NCI-H2171 treated with DMSO at 0.1 percent for 48 hours (cell line): Measurements from ENCODE around the gene GJD4.

Experiments
- DNase-seq: peaks from one replicate; lab custom pipeline; 2025; lab: John Stamatoyannopoulos, UW

GJD4 gene, protein sequence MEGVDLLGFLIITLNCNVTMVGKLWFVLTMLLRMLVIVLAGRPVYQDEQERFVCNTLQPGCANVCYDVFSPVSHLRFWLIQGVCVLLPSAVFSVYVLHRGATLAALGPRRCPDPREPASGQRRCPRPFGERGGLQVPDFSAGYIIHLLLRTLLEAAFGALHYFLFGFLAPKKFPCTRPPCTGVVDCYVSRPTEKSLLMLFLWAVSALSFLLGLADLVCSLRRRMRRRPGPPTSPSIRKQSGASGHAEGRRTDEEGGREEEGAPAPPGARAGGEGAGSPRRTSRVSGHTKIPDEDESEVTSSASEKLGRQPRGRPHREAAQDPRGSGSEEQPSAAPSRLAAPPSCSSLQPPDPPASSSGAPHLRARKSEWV

DNA sequence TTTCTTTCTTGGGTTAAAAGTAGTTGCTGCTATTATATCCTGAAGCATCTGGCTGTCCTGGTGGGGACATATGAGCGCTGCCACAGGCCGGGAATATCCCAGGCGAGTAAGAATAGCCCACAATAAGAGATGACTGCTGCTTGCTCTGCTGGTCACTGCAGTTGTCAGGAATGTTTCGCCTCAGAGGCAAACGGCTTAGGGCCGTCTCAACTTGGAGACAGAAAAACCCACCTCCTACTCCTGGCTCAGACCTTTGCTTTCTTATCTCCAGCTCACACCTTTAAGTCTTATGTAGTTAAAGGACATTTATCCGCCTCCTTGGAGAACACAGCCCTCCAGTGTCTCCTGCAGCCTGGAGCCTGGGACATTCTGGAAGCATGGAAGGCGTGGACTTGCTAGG is at the start of gene GJD4:
TSS of gene GJD4 (plus strand) at position 151 of the 400 bp plus-strand sequence. CDS start at position 378, 227 bp downstream.
- DNase-seq = no peak

DNA sequence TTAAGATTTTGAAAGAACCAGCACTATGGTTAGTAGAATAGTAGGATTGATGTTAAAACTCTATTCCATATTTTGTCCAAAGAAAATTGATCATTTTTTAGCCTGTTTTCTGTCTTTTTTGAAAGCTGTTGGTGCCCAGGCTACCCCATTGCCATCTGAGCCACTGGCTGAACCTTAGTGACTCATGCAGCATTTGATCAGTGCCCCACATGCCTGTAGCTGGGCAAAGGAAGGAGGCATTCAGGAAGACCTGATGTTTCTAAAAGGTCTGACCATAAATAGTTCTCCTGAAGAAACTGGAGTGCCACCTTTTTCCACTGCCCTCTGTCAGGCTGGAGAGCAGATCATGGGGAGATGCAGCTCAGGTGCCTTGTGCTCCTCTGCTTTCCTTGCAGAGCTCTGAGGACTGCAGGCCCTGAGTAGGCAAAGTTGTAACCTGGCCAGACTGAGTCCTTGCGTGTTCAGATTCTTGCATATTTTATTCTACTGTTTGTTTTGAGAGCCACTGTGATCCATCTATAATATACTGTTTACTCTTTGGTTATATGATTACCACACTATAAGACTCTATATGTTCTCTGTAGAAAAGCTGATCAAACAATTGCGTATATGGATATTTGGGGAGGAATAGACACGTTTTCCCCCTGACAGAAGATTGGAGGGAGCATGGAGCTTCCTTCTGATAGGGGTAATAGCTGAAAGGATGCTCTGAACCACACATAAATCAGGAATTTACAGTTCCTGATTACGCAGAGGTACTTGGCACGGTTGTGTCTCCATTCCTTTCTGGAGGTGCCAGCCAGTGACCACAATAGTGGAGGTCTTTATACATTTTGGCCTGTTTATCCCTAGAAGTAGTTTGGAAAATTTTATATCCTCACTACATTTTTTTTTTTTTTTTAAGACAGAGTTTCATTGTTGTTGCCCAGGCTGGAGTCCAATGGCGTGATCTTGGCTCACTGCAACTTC is 48.9 kb upstream of the GJD4 start:
- no peak for DNase-seq

DNA sequence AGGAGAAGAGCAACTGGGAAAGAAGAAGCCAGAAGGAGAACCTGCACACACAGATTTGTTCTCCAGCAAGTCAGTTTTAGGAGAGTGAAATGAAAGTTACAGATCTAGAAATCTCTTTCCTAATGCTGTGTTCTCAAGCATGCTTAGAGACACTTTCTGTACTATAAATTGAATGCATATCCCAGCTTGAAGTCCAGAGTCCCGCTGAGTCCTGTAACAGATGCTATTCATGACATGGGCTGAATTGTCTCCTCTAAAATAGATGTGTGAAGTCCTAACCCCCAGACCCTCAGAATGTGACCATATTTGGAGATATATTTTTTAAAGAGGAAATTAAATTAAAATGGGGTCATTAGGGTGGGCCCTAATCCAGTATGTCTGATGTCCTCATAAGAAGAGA is 46.9 kb upstream of the GJD4 start:
- no peak for DNase-seq

DNA sequence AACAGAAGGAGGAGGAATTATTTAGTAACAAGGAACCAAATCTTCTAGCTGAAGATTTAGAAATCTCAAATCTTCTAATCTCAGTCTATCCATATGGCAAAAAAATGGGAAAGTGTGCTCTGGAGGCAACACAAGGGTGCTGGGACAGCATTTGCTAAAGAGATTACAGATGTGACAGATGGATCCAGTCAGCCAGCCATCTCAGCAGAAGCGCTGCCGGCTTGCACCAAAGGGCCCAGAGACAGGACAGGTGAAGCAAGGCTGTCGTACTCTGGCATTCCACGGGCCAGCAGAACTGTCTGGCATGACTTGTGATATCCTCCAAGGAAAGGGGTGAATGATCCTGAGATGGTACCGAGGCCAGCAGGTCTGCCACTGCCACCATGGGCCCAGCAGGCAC is 45.7 kb upstream of the GJD4 start:
- no peak for DNase-seq

DNA sequence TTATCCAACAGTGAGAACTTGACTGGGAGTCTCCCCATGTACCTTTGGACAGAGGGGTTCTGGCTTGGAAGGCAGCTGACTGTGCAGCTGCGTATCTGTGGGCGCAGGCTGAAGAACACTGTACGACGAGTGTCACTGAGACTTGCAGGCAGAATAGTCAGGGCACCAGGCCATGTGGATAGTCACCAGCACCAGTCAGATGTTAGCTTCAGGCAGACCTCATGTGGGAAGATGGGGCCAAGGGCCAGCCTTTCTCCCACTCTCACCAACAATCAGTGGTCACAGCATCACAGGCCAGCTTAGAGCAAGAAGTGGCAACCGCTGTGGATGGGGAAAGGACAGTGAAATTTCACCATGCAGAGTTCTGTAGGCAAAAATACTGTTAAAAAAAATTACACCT is 43.4 kb upstream of the GJD4 start:
- no peak for DNase-seq

DNA sequence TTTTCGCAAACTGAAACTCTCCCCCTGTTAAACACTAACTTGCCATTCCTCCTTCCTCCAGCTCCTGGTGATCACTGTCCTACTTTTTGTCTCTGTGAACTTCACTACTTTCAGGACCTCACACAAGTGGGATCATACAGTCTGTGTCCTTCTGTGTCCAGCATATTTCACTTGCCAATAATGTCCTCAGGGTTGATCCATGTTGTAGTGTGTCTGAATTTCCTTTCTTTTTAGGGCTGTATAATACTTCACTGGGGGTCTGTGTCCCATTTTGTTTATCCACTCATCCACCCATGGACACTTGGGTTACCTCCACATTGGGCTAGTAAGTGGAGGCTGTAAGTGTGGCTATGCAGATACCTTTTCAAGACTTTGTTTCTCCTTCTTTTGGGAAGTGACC is 42.7 kb upstream of the GJD4 start:
- no peak for DNase-seq

DNA sequence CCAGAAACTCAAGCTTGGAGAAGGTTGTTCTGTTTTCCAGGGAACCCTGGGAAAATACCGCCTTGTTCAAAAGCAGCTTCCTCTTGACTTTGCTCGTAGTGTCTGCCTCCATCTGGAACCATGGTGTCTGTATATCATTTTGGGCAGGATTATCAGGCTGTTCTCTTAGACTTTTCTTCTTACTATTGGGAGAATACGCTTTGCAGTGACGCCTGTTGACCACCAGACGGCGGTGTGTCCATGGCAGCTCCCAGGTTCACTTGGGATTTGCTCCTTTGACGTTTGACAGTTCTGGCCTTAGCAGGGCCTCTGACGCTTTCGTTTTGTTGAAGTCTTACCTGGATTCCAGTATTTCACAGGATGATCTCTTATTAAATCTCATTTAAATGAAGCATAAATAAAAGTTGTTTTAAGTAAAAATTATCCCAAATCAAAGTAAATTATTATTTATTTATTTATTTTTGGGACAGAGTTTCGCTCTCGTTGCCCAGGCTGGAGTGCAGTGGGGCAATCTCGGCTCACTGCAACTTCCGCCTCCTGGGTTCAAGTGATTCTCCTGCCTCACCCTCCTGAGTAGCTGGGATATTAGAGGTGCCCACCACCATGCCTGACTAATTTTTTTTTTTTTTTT is 41.8 kb upstream of the GJD4 start:
- peak; percentile 71 for DNase-seq

DNA sequence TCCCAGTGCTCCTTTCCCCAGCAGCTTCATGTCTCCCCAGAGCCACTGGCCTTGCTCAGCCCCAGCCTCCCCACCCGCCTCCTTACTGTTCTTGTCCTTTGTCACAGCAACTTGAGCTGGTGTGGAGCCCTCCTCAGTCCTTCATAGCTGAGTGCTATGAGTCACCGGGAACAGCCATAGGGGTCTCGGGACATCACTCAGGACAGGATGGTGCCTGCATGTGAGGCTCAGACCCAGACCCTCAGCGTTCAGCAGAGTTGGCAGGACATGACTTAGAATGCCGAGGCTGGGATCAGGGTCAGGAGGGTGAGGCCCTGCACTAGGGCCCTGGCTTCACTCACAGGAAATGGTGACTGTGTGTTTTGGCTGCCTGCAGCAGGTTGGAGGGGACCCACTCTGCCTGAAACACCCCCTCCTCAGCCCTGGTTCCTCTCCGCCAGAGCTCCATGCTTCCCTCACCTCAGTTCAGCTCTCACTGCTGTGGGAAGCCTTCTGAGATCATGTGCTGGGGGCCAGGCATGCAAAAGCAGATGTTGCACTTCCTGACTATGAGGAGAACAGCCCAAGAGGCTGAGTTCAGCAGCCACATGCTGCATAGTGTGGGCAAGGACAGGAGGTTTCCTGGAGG is 40.7 kb upstream of the GJD4 start:
- DNase-seq = no peak

DNA sequence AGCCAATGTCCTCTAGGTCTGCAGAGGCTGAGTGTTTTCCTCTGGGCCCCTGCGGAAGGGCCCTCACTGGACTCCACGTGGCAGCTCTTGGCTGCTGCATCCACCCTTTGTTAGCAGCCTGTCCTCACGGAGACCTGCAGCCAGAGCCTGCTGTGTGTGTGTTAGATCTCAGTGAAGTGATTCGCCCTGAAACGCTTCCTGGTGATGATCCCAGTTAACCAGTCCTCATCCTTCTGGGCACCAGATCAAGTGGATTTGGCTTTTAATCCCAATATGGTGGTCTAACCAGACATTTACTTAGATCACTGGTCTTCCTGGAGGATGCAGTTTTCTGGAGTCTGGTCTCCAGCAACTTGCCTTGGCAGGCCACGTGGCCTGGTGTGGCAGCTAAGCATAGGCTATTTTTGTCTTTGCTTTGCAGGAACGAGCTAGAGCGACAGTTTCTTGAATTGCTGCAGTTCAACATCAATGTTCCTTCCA is 39.5 kb upstream of the GJD4 start:
- no peak for DNase-seq

DNA sequence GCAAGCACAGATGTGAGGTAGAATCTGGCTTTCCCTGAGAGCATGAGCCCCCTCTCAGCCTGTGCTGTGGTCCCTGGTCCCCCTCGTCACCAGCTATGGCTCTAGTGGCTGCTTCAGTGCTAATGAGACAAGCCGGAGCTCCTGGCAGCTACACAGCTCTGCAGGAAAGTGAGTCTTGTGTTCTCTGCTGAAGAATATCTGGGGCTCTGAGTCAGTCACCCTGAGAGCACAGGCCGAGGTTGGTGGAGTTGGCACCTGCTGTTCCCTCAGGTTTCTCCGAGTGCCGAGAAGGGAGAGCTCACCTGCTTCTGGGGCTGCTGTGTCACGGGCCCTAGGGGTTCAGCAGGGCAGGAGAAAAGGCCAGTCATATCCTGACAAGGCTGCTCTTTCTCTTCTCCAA is 37.2 kb upstream of the GJD4 start:
- no peak for DNase-seq

DNA sequence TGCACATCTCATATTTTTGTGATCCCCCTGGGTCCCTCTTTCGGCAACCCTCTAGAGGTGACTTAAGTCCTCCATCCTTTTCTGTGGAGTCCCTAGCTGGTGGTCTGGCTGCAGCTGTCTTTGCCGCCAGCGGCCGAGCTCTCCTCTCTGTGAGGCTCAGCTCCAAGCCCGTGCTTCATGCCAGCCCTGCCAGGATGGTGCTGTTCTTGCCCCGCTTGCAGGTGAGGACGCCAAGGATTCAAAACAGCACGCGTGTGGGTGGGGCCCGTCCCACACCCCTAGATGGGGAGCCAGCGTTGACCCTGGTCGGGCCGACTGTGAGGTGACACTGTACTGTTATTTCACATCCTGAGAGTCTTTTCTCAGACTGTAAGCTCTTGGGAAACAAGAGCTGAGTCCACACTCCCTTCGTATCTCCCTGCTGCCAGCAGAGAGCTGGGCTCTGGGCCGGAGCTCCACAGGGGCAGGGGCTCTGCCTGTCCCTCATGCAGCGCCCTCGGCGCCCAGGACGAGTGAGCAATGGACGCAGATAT is 36.6 kb upstream of the GJD4 start:
- DNase-seq = no peak

DNA sequence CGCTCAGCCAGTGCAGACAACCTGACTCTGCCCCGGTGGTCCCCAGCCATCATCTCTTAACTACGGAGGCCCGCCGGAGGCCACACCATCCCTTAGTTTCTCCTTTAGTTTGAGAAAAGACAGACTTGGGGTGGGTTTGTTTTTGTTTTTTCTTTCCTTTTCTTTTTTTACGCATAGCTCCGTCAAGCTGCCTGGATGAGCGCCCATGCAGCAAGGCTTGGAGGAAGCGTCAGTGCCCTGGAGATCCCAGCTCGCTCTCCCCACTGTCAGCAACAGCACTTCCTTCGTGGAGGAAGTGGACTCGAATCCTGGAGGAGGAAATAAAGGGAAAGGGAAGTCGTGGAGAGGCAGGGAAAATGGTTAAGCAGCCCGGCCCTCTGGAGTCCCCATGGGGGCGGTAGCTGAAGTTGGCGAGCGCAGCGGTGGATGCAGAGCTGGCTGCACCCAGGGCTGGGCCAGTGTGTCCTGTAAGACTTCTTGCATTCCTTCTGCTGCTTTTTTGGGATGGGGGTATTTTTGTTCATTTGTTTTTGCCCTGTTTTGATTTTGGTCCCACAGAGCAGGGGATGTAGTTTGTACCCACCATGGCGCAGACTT is 35.9 kb upstream of the GJD4 start:
- no peak for DNase-seq

DNA sequence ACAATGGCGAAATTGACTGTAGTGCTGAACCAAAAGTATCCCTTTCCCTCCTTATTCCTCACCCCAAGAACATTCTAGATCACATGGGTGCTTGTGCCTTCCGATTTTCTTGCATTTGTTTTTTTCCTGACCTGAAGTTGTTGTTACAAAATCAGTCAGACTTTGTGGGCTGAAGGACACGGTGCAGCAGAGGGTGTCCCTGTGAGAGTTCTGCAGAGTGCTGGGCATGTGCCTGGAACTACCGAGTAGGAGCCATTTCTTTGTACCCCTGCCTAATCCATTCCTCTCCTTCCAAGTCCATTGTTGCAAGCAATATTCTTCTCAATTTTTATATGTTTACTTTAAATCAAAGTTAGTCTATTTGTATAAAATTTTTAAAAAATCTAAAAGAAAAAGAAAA is 35.3 kb upstream of the GJD4 start:
- DNase-seq = no peak

DNA sequence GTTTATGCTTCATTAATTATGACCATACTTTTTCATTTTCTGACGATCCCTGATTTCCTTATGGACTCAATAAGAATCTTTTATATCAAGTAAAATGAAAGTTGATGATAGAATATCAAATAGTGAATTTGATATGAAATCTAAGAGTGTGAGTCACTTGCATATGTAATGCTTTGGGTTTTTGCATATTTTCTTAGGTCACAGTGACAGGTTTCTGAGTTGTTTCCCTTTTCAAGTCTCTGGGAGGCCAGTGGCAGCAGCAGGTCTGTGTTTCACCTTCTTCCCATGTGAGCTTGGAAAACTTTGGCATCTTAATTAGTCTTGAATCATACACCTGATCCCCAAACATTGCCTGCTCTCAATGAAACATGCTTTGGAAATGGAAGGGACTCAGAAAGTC is 34.7 kb upstream of the GJD4 start:
- DNase-seq = no peak

DNA sequence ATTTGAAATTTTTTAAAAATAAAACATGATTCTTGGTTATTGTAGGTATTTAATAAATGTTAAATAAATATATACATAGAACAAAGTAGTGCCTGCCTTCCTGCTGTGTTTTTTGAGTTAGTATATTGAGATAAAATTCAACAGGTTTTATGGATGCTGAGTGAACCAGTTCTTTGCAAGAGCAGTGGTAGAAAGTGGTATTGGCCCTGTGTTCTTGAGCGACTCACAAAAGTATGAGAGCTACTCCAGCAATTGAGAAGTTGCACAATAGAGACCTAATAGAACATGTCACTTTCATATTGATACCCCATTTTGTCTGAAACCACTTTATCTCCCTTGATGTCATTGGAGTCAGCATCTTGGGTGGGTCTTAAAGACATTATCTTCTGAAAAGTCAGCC is 32.6 kb upstream of the GJD4 start:
- no peak for DNase-seq

DNA sequence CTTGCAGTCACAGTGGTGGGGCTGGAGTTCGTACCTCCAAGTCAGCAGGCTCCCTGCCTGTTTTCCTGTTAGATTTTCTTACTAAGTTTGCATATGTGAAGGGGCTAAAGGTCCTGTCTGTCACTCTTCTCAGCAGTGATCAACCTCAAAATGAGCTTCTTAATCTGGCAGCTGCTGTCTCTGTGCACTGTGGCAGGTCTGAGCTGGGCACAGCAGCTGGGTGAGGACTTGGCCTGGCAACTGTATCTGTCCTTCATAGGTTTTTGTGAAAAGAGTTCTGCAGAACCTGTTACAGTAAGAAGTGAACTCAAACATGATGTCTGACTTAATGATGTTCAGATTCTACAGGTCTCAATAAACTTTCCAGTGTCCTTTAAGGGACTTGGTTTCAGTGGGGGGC is 31.3 kb upstream of the GJD4 start:
- no peak for DNase-seq

DNA sequence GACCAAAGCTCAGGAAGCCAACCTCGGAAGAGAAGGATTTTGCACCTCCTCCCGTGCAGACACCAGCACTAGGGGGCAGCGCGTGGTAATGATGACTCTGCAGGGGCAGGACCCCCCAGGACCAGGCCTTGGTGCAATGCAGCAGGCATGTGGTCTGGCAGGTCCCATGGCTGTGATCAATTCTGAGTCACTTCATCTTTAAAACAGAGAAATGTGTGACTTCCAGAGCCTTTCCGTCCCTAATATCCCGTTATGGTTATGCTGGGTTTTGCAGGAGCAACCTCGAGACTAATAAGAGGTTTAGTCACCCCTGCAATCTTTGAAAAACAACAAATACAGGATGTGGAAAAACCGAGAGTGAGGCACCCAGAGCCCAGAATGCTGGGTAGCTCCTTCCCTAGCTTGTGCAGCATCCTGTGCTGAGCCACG is 30.2 kb upstream of the GJD4 start:
- no peak for DNase-seq

DNA sequence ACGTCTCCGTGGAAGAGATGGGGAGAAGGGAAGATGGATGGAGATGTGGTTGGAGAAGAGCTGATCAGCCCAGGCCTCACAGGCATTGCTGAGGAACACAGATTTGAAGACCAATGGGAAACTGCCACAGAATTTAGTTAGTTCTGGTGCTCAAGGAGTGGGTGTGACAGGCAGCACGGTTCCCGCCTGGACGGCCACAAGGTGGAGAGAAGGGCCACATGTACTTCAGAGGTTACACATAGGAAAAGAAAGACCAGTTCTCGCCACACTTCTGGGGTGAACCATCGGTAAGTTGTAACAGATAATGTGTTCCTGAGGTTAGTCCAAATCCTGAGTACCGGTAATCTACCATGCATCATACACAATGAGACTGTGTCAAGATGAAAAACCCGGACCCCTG is 29.5 kb upstream of the GJD4 start:
- no peak for DNase-seq

DNA sequence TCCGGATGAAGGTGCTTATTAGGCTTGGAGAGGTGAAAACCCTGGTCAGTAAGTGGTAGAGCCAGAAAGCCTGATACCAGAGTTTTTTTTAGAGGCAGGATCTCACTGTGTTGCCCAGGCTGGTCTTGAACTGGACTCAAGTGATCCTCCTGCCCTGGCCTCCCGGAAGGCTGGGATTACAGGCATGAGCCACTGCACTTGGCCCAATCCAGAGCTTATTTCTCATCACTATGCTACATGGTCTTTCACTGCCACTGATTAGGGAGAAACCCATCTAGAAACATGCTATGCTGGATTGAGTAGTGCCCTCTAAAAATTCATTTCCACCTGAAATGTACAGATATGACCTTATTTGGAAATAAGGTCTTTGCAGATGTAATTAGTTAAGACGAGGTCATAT is 28.4 kb upstream of the GJD4 start:
- no peak for DNase-seq

DNA sequence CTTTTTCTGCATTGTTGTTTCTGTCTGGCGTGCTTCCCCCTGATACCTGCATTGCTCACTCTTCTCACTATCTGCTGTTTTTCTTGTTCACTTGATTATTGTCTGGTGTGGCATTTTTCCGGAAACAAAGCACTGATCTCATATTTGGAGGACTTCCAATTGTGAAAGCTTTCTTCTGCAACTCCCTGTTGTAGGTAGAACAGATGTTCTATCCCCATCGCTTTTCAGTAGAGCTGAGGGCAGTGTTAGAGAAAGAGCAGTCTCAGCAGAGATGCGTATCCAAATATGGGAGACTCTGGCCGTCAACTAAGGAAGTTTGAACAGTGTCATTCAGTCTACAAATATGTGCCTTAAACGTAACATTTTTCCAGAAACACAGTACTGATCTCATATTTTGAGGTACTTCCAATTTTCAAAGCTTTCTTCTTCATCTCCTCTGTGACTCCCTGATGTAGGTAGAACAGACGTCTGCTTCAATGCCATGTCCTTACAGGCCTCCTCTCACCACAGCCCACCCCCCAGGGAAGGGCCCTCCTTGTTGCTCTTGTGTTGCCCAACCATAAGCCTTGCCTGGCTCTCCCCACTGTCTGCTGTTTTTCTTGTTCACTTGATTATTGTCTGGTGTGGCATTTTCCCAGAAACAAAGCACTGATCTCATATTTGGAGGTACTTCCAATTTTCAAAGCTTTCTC is 27.1 kb upstream of the GJD4 start:
- peak; percentile 60 for DNase-seq

DNA sequence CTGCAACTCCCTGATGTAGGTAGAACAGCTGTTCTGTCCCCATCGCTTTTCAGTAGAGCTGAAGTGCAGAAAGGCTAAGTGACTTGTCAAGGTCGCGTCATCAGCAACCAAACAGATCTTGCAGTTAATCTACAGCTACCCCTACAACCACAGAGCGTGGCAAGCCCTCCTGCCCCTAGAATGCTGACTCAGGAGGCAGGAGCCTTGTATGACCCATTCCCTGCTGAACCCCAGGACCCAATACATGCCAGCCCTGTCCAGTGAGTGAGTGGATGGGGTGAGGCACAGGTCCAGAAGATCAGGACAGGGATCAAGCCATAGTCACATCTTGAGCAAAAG is 26.6 kb upstream of the GJD4 start:
- peak; percentile 36 for DNase-seq
